Measurements from ENCODE around the gene KIF19.
"Not testable (repeated sequence)": the region's sequence is repeated elsewhere in the genome, so short reads cannot be mapped to it uniquely, and the experiment has no call there.

Gene KIF19

DNA sequence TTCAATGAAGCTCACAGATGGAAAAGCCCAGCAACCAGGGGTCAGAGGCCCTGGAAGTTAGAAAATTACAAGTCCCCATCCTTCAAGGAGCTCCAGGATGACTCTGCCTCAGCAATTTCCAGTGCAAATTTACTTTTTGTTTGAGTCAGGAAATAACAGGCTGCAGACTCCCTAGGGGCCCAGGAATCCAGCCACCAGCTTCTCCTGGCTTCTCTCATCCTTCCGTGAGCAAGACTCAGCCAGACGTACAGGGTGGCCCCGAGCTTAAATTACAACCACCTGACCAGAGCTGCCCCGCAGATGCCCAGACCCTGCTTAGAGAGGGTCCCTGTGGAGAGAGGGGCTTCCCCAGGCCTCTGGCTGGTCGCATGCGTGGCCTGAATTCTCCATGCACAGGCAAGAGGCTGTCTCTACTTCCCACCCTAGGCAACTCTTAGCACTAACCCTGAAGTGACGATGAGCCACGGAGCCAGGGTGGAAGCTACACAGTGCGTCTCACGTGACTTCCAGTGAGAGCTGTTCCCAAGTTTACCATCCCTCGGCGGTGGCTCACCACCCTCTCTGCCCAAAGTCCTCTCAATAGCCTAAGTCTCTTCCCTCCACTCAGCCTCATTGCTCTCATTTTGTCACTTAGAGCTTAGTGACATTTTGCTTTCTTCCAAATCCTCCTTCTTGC is 68.4 kb downstream of the KIF19 start:
- no peaks in the 10 kb centered on the region for H3K36me3 ChIP-seq (ENCODE audit: control insufficient read depth in 2 of 2, insufficient read depth in 2 of 2, low read length in 2 of 2)
- H3K27ac ChIP-seq (ENCODE audit: low read depth in 2 of 2, low read length in 2 of 2) = peak overlapping the region; percentile 24 to 53
- H3K4me1 ChIP-seq (ENCODE audit: control insufficient read depth in 2 of 2, insufficient read depth in 2 of 2, low read length in 2 of 2) = peaks cover 0 to 12% of the 10 kb centered on the region in 2 donors
- no peaks in the 10 kb centered on the region for H3K9me3 ChIP-seq (ENCODE audit: control insufficient read depth in 2 of 2, low read length in 2 of 2)
- H3K9ac ChIP-seq (ENCODE audit: low read depth in 1 of 2, low read length in 2 of 2) = peak overlapping the region in 1 of 2 donors; percentile 39
- H3K27me3 ChIP-seq (ENCODE audit: control insufficient read depth in 2 of 2, insufficient read depth in 2 of 2, low read length in 2 of 2) = no peaks in the 10 kb centered on the region
- no peak overlapping the region for H3K4me3 ChIP-seq (ENCODE audit: low read length in 2 of 2)

DNA sequence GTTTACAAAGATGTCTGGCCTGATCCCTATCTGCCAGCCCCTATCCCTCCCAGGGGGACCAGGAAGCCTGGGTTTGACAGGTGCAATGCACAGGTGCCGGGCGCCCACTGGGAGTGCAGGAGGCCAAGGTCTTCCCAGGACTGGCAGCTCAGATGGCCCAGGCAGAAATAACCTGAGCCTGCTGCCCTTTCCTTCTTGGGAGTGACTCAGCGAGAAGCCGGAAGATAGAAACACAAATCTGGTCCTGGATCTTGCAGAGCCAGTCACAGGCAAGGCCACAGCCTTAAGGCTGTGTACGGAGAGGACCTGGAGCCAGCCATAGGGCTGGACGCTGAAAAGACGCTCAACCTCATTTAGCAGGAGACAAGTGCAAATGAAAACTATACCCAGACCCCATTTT is 69.0 kb downstream of the KIF19 start:
- Histone ChIP-seq H3K9me3 (ENCODE audit: control insufficient read depth in 2 of 2, low read length in 2 of 2) (no peaks in the 10 kb centered on the region), H3K27ac (ENCODE audit: low read depth in 2 of 2, low read length in 2 of 2) (peak overlapping the region; percentile 24 to 53), H3K4me1 (ENCODE audit: control insufficient read depth in 2 of 2, insufficient read depth in 2 of 2, low read length in 2 of 2) (peaks cover 0 to 12% of the 10 kb centered on the region in 2 donors), H3K4me3 (ENCODE audit: low read length in 2 of 2) (no peak overlapping the region), H3K27me3 (ENCODE audit: control insufficient read depth in 2 of 2, insufficient read depth in 2 of 2, low read length in 2 of 2) (no peaks in the 10 kb centered on the region), H3K9ac (ENCODE audit: low read depth in 1 of 2, low read length in 2 of 2) (peak overlapping the region in 1 of 2 donors; percentile 39), H3K36me3 (ENCODE audit: control insufficient read depth in 2 of 2, insufficient read depth in 2 of 2, low read length in 2 of 2) (no peaks in the 10 kb centered on the region)

DNA sequence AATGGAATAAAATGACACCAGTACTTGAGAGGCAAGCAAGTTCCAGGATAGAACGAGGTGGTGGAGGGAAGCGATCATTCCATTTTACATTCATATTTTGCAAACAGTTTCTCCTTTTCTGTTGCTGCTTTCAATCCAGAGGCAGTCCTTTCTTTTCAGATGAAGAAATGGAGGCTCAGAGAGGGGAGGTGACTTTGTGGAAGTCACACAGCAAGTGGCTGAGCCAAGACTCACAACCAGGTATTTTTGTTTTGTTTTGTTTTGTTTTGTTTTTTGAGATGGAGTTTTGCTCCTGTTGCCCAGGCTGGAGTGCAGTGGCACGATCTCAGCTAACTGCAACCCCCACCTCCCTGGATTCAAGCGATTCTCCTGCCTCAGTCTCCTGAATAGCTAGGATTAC is 70.5 kb downstream of the KIF19 start:
- H3K9me3 ChIP-seq (ENCODE audit: control insufficient read depth in 2 of 2, low read length in 2 of 2) = no peaks in the 10 kb centered on the region
- H3K4me1 ChIP-seq (ENCODE audit: control insufficient read depth in 2 of 2, insufficient read depth in 2 of 2, low read length in 2 of 2) = peaks cover 0 to 12% of the 10 kb centered on the region in 2 donors
- H3K27ac ChIP-seq (ENCODE audit: low read depth in 2 of 2, low read length in 2 of 2) = no peak overlapping the region
- H3K9ac ChIP-seq (ENCODE audit: low read depth in 1 of 2, low read length in 2 of 2) = no peak overlapping the region
- no peaks in the 10 kb centered on the region for H3K27me3 ChIP-seq (ENCODE audit: control insufficient read depth in 2 of 2, insufficient read depth in 2 of 2, low read length in 2 of 2)
- H3K4me3 ChIP-seq (ENCODE audit: low read length in 2 of 2) = no peak overlapping the region
- no peaks in the 10 kb centered on the region for H3K36me3 ChIP-seq (ENCODE audit: control insufficient read depth in 2 of 2, insufficient read depth in 2 of 2, low read length in 2 of 2)

DNA sequence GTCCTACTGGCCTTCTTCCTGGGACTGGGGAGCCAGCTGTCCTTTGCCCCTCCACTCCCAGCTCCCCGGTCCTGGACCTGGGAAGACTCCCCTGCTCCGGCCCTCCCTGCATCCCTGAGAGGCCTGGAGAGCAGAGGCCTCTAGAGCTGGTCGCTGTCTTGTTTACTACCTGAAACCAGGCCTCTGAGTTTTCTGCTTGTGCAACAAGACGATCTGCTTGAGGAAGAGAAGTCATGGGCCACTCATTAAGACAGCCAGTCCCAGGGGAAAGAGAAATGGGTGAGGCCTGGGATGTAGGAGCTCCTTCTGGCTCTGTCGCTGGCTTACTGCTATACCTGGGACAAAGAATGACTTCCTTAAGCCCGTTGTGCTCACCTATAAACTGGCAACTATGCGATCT is 76.0 kb downstream of the KIF19 start:
- no peaks in the 10 kb centered on the region for H3K36me3 ChIP-seq (ENCODE audit: control insufficient read depth in 2 of 2, insufficient read depth in 2 of 2, low read length in 2 of 2)
- no peak overlapping the region for H3K27ac ChIP-seq (ENCODE audit: low read depth in 2 of 2, low read length in 2 of 2)
- no peaks in the 10 kb centered on the region for H3K27me3 ChIP-seq (ENCODE audit: control insufficient read depth in 2 of 2, insufficient read depth in 2 of 2, low read length in 2 of 2)
- H3K4me1 ChIP-seq (ENCODE audit: control insufficient read depth in 2 of 2, insufficient read depth in 2 of 2, low read length in 2 of 2) = no peaks in the 10 kb centered on the region
- H3K4me3 ChIP-seq (ENCODE audit: low read length in 2 of 2) = no peak overlapping the region
- no peak overlapping the region for H3K9ac ChIP-seq (ENCODE audit: low read depth in 1 of 2, low read length in 2 of 2)
- H3K9me3 ChIP-seq (ENCODE audit: control insufficient read depth in 2 of 2, low read length in 2 of 2) = no peaks in the 10 kb centered on the region

DNA sequence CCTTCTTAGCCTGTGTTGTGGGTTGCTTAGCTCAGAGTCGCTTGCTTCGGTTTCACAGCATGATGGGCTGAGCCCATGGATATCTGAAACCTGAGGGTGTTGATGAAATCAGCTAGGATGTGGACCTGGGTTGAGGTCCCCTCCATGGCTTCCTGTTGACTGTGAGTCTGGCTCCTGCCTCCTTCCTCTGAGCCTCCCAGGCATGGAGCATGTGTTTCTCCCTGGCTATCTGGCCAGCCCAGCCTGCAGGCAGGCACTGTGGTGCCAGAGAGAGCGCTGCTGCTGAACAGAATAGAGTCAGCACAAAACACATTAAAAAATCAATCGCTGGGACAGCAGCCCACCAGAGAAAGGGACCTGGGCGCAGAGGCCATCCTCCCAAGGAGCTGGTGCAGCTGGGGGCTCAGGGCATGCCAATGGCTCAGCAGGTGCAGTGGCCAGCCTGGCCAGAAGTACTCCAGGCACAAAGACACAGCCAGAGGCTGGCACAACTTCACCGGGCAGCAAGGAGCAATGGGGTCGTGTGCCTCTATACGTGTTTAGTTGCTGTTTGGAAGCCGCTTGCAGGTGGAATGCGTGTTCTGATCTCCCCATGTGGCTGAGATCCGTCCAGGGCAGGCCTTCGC is 77.6 kb downstream of the KIF19 start:
- H3K4me3 ChIP-seq (ENCODE audit: low read length in 2 of 2) = no peak overlapping the region
- peaks cover 0 to 3% of the 10 kb centered on the region in 2 donors for H3K4me1 ChIP-seq (ENCODE audit: control insufficient read depth in 2 of 2, insufficient read depth in 2 of 2, low read length in 2 of 2)
- no peak overlapping the region for H3K9ac ChIP-seq (ENCODE audit: low read depth in 1 of 2, low read length in 2 of 2)
- no peak overlapping the region for H3K27ac ChIP-seq (ENCODE audit: low read depth in 2 of 2, low read length in 2 of 2)
- no peaks in the 10 kb centered on the region for H3K9me3 ChIP-seq (ENCODE audit: control insufficient read depth in 2 of 2, low read length in 2 of 2)
- H3K27me3 ChIP-seq (ENCODE audit: control insufficient read depth in 2 of 2, insufficient read depth in 2 of 2, low read length in 2 of 2) = no peaks in the 10 kb centered on the region
- no peaks in the 10 kb centered on the region for H3K36me3 ChIP-seq (ENCODE audit: control insufficient read depth in 2 of 2, insufficient read depth in 2 of 2, low read length in 2 of 2)

DNA sequence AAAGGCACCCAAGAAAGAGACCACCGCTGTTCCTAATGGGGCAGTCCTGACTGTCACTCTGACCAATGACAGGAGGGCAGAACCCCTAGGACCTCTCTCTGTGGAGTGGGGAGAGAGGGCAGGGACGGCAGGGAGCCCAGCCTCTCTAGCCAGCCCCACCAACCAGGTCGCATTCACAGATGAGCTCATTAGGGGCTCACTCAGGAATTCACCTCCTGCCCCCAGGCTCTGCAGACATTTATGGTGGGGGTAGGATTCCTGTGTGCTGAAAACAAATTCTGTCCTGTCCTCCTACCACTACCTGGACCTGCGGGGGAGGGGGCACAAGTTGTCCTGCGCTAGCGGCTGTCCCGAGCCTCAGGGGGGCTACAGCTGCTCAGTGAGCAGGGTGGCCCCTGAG is 78.2 kb downstream of the KIF19 start:
- Histone ChIP-seq H3K4me1 (ENCODE audit: control insufficient read depth in 2 of 2, insufficient read depth in 2 of 2, low read length in 2 of 2) (peaks cover 0 to 3% of the 10 kb centered on the region in 2 donors), H3K4me3 (ENCODE audit: low read length in 2 of 2) (no peak overlapping the region), H3K27me3 (ENCODE audit: control insufficient read depth in 2 of 2, insufficient read depth in 2 of 2, low read length in 2 of 2) (no peaks in the 10 kb centered on the region), H3K9me3 (ENCODE audit: control insufficient read depth in 2 of 2, low read length in 2 of 2) (no peaks in the 10 kb centered on the region), H3K36me3 (ENCODE audit: control insufficient read depth in 2 of 2, insufficient read depth in 2 of 2, low read length in 2 of 2) (no peaks in the 10 kb centered on the region), H3K27ac (ENCODE audit: low read depth in 2 of 2, low read length in 2 of 2) (no peak overlapping the region), H3K9ac (ENCODE audit: low read depth in 1 of 2, low read length in 2 of 2) (no peak overlapping the region)

DNA sequence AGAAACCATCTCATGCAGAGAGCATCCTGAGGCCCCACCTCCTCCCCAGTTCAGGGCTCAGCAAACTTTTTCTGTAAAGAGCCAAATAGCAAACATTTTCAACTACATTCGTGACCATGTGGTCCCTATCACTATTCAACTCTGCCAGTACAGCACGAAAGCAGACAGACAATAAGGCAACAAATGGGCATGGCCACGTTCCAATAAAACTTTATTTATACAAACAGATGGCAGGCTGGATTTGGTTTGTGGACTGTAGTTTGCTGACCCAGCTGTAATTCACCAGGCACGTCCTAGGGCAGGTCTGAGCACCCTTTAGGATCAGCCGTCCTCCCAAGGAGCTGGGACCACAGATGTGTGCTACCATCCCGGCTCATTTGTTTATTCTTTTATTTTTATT is 78.8 kb downstream of the KIF19 start:
- Histone ChIP-seq H3K4me1 (ENCODE audit: control insufficient read depth in 2 of 2, insufficient read depth in 2 of 2, low read length in 2 of 2) (peaks cover 0 to 3% of the 10 kb centered on the region in 2 donors), H3K36me3 (ENCODE audit: control insufficient read depth in 2 of 2, insufficient read depth in 2 of 2, low read length in 2 of 2) (no peaks in the 10 kb centered on the region), H3K27me3 (ENCODE audit: control insufficient read depth in 2 of 2, insufficient read depth in 2 of 2, low read length in 2 of 2) (no peaks in the 10 kb centered on the region), H3K9me3 (ENCODE audit: control insufficient read depth in 2 of 2, low read length in 2 of 2) (no peaks in the 10 kb centered on the region), H3K9ac (ENCODE audit: low read depth in 1 of 2, low read length in 2 of 2) (no peak overlapping the region), H3K4me3 (ENCODE audit: low read length in 2 of 2) (no peak overlapping the region), H3K27ac (ENCODE audit: low read depth in 2 of 2, low read length in 2 of 2) (no peak overlapping the region)

DNA sequence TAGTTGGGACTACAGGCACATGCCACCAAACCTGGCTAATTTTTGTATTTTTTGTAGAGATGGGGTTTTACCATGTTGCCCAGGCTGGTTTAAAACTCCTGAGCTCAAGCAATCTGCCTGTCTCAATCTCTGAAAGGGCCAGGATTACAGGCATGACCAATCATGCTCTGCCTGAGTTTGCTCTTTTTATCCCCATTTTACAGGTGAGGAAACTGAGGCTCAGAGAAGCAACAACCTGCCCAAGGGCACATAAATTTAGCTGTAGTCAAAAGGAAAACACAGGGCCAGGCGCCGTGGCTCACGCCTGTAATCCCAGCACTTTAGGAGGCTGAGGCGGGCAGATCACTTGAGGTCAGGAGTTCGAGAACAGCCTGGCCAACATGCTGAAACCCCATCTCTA is 79.3 kb downstream of the KIF19 start:
- not testable (repeated sequence) for H3K9me3 ChIP-seq (ENCODE audit: control insufficient read depth in 2 of 2, low read length in 2 of 2); H3K27ac ChIP-seq (ENCODE audit: low read depth in 2 of 2, low read length in 2 of 2); H3K36me3 ChIP-seq (ENCODE audit: control insufficient read depth in 2 of 2, insufficient read depth in 2 of 2, low read length in 2 of 2); H3K27me3 ChIP-seq (ENCODE audit: control insufficient read depth in 2 of 2, insufficient read depth in 2 of 2, low read length in 2 of 2); H3K9ac ChIP-seq (ENCODE audit: low read depth in 1 of 2, low read length in 2 of 2); H3K4me3 ChIP-seq (ENCODE audit: low read length in 2 of 2); H3K4me1 ChIP-seq (ENCODE audit: control insufficient read depth in 2 of 2, insufficient read depth in 2 of 2, low read length in 2 of 2)
